PC-9 (cell line): Measurements from ENCODE around the gene KLHL26.

Experiments used
- EZH2 ChIP-seq: fragments of 200-600 bp; sonication (generic); IDR thresholded peaks from 2 replicates; pipeline ENCODE4 v1.8.0; 2017; ENCODE audit warnings: antibody characterized with exemption, low read depth
- TF ChIP-seq, protein P1 (sequence below): fragments of 200-600 bp; sonication (generic); conservative IDR thresholded peaks from 2 replicates; pipeline ENCODE4 v1.6.1; 2017; ENCODE audit warnings: mixed run types, antibody characterized with exemption, mild to moderate bottlenecking, moderate library complexity

DNA sequence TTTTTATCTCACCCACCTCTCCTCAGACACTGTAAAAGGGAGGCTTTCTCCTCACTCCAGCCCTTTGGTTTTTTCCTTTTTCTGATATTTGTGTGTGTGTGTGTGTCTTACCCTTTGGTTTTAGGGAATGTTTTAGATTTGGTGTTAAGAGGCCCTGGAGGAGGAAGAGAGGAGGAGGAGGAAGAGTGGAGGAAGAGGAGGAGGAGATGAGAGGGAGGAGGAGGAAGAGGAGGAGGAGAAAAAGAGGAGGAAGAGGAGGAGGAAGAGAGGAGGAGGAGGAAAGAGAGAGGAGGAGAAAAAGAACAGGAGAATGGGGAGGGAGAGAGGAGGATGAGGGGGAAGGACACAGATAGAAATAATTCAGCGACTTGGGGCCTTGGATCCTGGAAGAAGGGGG is 10.5 kb downstream of the KLHL26 start:
- TF ChIP-seq, protein P1, sequence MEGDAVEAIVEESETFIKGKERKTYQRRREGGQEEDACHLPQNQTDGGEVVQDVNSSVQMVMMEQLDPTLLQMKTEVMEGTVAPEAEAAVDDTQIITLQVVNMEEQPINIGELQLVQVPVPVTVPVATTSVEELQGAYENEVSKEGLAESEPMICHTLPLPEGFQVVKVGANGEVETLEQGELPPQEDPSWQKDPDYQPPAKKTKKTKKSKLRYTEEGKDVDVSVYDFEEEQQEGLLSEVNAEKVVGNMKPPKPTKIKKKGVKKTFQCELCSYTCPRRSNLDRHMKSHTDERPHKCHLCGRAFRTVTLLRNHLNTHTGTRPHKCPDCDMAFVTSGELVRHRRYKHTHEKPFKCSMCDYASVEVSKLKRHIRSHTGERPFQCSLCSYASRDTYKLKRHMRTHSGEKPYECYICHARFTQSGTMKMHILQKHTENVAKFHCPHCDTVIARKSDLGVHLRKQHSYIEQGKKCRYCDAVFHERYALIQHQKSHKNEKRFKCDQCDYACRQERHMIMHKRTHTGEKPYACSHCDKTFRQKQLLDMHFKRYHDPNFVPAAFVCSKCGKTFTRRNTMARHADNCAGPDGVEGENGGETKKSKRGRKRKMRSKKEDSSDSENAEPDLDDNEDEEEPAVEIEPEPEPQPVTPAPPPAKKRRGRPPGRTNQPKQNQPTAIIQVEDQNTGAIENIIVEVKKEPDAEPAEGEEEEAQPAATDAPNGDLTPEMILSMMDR, result no peak
- TF ChIP-seq EZH2, result no peak
